GM21515 (cell line): ENCODE data around the gene ADK.
"Not testable (repeated sequence)": the region's sequence is repeated elsewhere in the genome, so short reads cannot be mapped to it uniquely, and the experiment has no call there.

Experiments
- ATAC-seq: cut with Tn5 transposase; IDR thresholded peaks from one replicate; pipeline ENCODE4 v1.9.1; 2021; ENCODE audit not compliant: unreplicated experiment

The ADK gene

GRCh38 chr10:74178042-74178791 lies 27.2 kb downstream of the ADK start:
- no peak for ATAC-seq

- no peak for ATAC-seq
Observed at GRCh38 chr10:74179111-74179710, 28.2 kb downstream of the ADK start.

- ATAC-seq, result no peak
Observed at GRCh38 chr10:74186678-74187077, 35.7 kb downstream of the ADK start.

- ATAC-seq, result no peak
Observed at GRCh38 chr10:74187237-74187636, 36.2 kb downstream of the ADK start.

GRCh38 chr10:74188617-74189016 lies 37.6 kb downstream of the ADK start:
- not testable (repeated sequence) for ATAC-seq

GRCh38 chr10:74189999-74190421 lies 39.0 kb downstream of the ADK start:
- peak; percentile 77 for ATAC-seq

GRCh38 chr10:74190494-74190893 lies 39.5 kb downstream of the ADK start:
- ATAC-seq, result no peak

GRCh38 chr10:74194545-74194944 lies 43.5 kb downstream of the ADK start:
- ATAC-seq, result no peak

GRCh38 chr10:74194999-74195398 lies 44.0 kb downstream of the ADK start:
- ATAC-seq, result no peak

- ATAC-seq, result no peak
Observed at GRCh38 chr10:74199315-74199714, 48.3 kb downstream of the ADK start.

GRCh38 chr10:74202356-74202755 lies 51.3 kb downstream of the ADK start:
- ATAC-seq, result no peak

- ATAC-seq, result no peak
Observed at GRCh38 chr10:74206746-74207145, 55.7 kb downstream of the ADK start.

GRCh38 chr10:74207691-74208480 lies 56.9 kb downstream of the ADK start:
- ATAC-seq, result no peak

- no peak for ATAC-seq
Observed at GRCh38 chr10:74208997-74209396, 58.0 kb downstream of the ADK start.

- ATAC-seq, result no peak
Observed at GRCh38 chr10:74213019-74213418, 62.0 kb downstream of the ADK start.

GRCh38 chr10:74213571-74214162 lies 62.6 kb downstream of the ADK start:
- ATAC-seq, result no peak

GRCh38 chr10:74217110-74217509 lies 66.1 kb downstream of the ADK start:
- not testable (repeated sequence) for ATAC-seq

- ATAC-seq, result not testable (repeated sequence)
Observed at GRCh38 chr10:74222467-74222866, 71.4 kb downstream of the ADK start.

GRCh38 chr10:74223755-74224529 lies 72.9 kb downstream of the ADK start:
- ATAC-seq, result no peak

GRCh38 chr10:74227697-74228424 lies 76.8 kb downstream of the ADK start:
- ATAC-seq, result no peak
